Mesenteric fat pad (tissue), 1 donor: ENCODE measurements around the gene PRKRA. TPM values are rescaled to one million over a fixed set of nuclear protein-coding genes. Genes with fewer than 3 reads are reported as not detected.

Experiments used
- total RNA-seq: library from RNA; stranded (reverse); fragmentation: NEBNext Ultra II Directional; extraction: Animal tissue kit (Norgen Biotek cat#: 25700); gene quantifications from one replicate; pipeline ENCODE4 v1.2.1, GENCODE V29; 2021
- donor health status: DM: yes; HTN: yes; CAD: no.

PRKRA gene
- total RNA-seq, 1 donor from 2014 or later, result 42.6 TPM

Other genes starting within 250 kb of the PRKRA start
- 2.1 TPM for gene PJVK, start 203 bp upstream of the PRKRA start, total RNA-seq
- 5.5 TPM for gene FKBP7, start 27.4 kb upstream of the PRKRA start, total RNA-seq
- gene PLEKHA3, start 29.3 kb upstream of the PRKRA start, total RNA-seq, result 35.4 TPM